Ectodermal cell (in vitro differentiated cells): ENCODE measurements around the gene ACHE. TPM values are rescaled to one million over a fixed set of nuclear protein-coding genes. Genes with fewer than 3 reads are reported as not detected.
A peak's percentile ranks its signal among the peaks of the same experiment; 100 is the strongest.
"Not testable (repeated sequence)": the region's sequence is repeated elsewhere in the genome, so short reads cannot be mapped to it uniquely, and the experiment has no call there.

ENCODE experiments used
- H3K27ac ChIP-seq: 2 replicates; pipeline ENCODE4 v1.7.0; 2013; ENCODE audit warnings: mild to moderate bottlenecking, low read depth, low read length; ENCODE audit not compliant: insufficient read depth, poor library complexity, severe bottlenecking
- H3K27me3 ChIP-seq: 2 replicates; pipeline ENCODE4 v1.7.0; 2013; ENCODE audit warnings: mild to moderate bottlenecking, low read length; ENCODE audit not compliant: insufficient read depth, control insufficient read depth, poor library complexity, severe bottlenecking
- H3K36me3 ChIP-seq: one replicate; pipeline ENCODE4 v1.7.0; 2013; ENCODE audit warnings: low read length; ENCODE audit not compliant: control insufficient read depth, insufficient read depth
- H3K4me1 ChIP-seq: one replicate; pipeline ENCODE4 v1.7.0; 2013; ENCODE audit warnings: low read length; ENCODE audit not compliant: control insufficient read depth, insufficient read depth
- H3K4me3 ChIP-seq: 2 replicates; pipeline ENCODE4 v1.7.0; 2013; ENCODE audit warnings: low read depth, low read length, control low read depth; ENCODE audit not compliant: insufficient read depth
- H3K9me3 ChIP-seq: 2 replicates; pipeline ENCODE4 v1.7.0; 2013; ENCODE audit warnings: mild to moderate bottlenecking, low read length, moderate library complexity; ENCODE audit not compliant: control insufficient read depth
- WGBS, 2 experiments: methylation state at CpG; one replicate each; pipeline ENCODE4 v1.1.7; 2013; ENCODE audit warnings: missing lambda C conversion rate in 2 of 2; 5-methylcytosine and 5-hydroxymethylcytosine counted together
- polyA plus RNA-seq, 4 experiments: library from polyadenylated mRNA; stranded (reverse); fragments of 50-300 nt; gene quantifications; one replicate each; pipeline ENCODE4 v1.2.3, GENCODE V29; 2013

The ACHE gene
- 1.6 TPM for polyA plus RNA-seq (2013, experiment 1 of 4)
- 2.1 TPM for polyA plus RNA-seq (2013, experiment 2 of 4)
- 1.4 TPM for polyA plus RNA-seq (2013, experiment 3 of 4)
- polyA plus RNA-seq (2013, experiment 4 of 4): 1.7 TPM

- Histone ChIP-seq H3K27ac (no peak within 1 kb of the TSS), H3K4me1 (peaks cover 16% of the 10 kb centered on the region), H3K27me3 (peaks cover 36% of the 10 kb centered on the region), H3K36me3 (no peaks in the 10 kb centered on the region), H3K9me3 (no peaks in the 10 kb centered on the region), H3K4me3 (peak within 1 kb of the TSS; percentile 38)
- 0 to 4% methylated on average over 26 to 32 of the region's 32 CpGs for WGBS, 2 experiments
These were observed at the start of gene ACHE for GRCh38 chr7:100895701-100895955. Gene ACHE (minus strand): TSS chr7:100895888. CDS start chr7:100894232, 1,656 bp downstream.

GRCh38 chr7:100944138-100944537 is 48.5 kb upstream of the ACHE start:
- WGBS, 2 experiments: 89% methylated on average over 4 of the region's 4 CpGs
- H3K27ac ChIP-seq: no peak overlapping the region
- no peaks in the 10 kb centered on the region for H3K27me3 ChIP-seq
- no peak overlapping the region for H3K4me3 ChIP-seq
- H3K36me3 ChIP-seq: no peaks in the 10 kb centered on the region
- no peaks in the 10 kb centered on the region for H3K9me3 ChIP-seq
- H3K4me1 ChIP-seq: peaks cover under 1% of the 10 kb centered on the region

GRCh38 chr7:100943693-100944092 is 48.0 kb upstream of the ACHE start:
- H3K9me3 ChIP-seq: no peaks in the 10 kb centered on the region
- H3K4me3 ChIP-seq: no peak overlapping the region
- WGBS, 2 experiments: 59 to 62% methylated on average over 5 of the region's 5 CpGs
- H3K27ac ChIP-seq: no peak overlapping the region
- H3K4me1 ChIP-seq: no peaks in the 10 kb centered on the region
- H3K36me3 ChIP-seq: no peaks in the 10 kb centered on the region
- no peaks in the 10 kb centered on the region for H3K27me3 ChIP-seq

- H3K27ac ChIP-seq: no peak overlapping the region
- WGBS, 2 experiments: 95% methylated on average over 7 to 9 of the region's 9 CpGs
- H3K36me3 ChIP-seq: no peaks in the 10 kb centered on the region
- no peaks in the 10 kb centered on the region for H3K27me3 ChIP-seq
- H3K4me3 ChIP-seq: no peak overlapping the region
- no peaks in the 10 kb centered on the region for H3K9me3 ChIP-seq
- H3K4me1 ChIP-seq: no peaks in the 10 kb centered on the region
These were observed 46.5 kb upstream of the ACHE start for GRCh38 chr7:100942045-100942774.

GRCh38 chr7:100936167-100936566 is 40.5 kb upstream of the ACHE start:
- not testable (repeated sequence) for H3K27me3 ChIP-seq, H3K4me3 ChIP-seq, H3K9me3 ChIP-seq, H3K36me3 ChIP-seq, H3K4me1 ChIP-seq, H3K27ac ChIP-seq
- 94 to 95% methylated on average over 7 of the region's 7 CpGs for WGBS, 2 experiments

GRCh38 chr7:100935381-100935780 is 39.7 kb upstream of the ACHE start:
- 89 to 100% methylated on average over 2 of the region's 2 CpGs for WGBS, 2 experiments
- not testable (repeated sequence) for H3K4me1 ChIP-seq, H3K27me3 ChIP-seq, H3K27ac ChIP-seq, H3K36me3 ChIP-seq, H3K4me3 ChIP-seq, H3K9me3 ChIP-seq

- no peaks in the 10 kb centered on the region for H3K36me3 ChIP-seq
- no peaks in the 10 kb centered on the region for H3K9me3 ChIP-seq
- H3K27me3 ChIP-seq: no peaks in the 10 kb centered on the region
- no peak overlapping the region for H3K27ac ChIP-seq
- WGBS, 2 experiments: 73 to 81% methylated on average over 4 of the region's 4 CpGs
- H3K4me3 ChIP-seq: no peak overlapping the region
- no peaks in the 10 kb centered on the region for H3K4me1 ChIP-seq
These were observed 38.0 kb upstream of the ACHE start for GRCh38 chr7:100933734-100934133.

GRCh38 chr7:100929808-100930174 is 34.1 kb upstream of the ACHE start:
- 91 to 94% methylated on average over 1 of the region's 1 CpG for WGBS, 2 experiments
- Histone ChIP-seq H3K4me3 (no peak overlapping the region), H3K27me3 (no peaks in the 10 kb centered on the region), H3K9me3 (no peaks in the 10 kb centered on the region), H3K36me3 (no peaks in the 10 kb centered on the region), H3K4me1 (no peaks in the 10 kb centered on the region), H3K27ac (no peak overlapping the region)

GRCh38 chr7:100923616-100924015 is 27.9 kb upstream of the ACHE start:
- H3K4me3 ChIP-seq, H3K4me1 ChIP-seq, H3K9me3 ChIP-seq, H3K36me3 ChIP-seq, H3K27ac ChIP-seq, H3K27me3 ChIP-seq: not testable (repeated sequence)
- 66 to 67% methylated on average over 4 of the region's 4 CpGs for WGBS, 2 experiments

- Histone ChIP-seq H3K4me3 (no peak overlapping the region), H3K36me3 (no peaks in the 10 kb centered on the region), H3K27ac (no peak overlapping the region), H3K27me3 (no peaks in the 10 kb centered on the region), H3K9me3 (no peaks in the 10 kb centered on the region), H3K4me1 (no peaks in the 10 kb centered on the region)
These were observed 25.4 kb upstream of the ACHE start for GRCh38 chr7:100921039-100921438.
